ENCODE results near the gene SAMD4B.

GRCh38 chr19:39306075-39306474 is 36.1 kb upstream of the SAMD4B start:
- TF ChIP-seq, protein P1, sequence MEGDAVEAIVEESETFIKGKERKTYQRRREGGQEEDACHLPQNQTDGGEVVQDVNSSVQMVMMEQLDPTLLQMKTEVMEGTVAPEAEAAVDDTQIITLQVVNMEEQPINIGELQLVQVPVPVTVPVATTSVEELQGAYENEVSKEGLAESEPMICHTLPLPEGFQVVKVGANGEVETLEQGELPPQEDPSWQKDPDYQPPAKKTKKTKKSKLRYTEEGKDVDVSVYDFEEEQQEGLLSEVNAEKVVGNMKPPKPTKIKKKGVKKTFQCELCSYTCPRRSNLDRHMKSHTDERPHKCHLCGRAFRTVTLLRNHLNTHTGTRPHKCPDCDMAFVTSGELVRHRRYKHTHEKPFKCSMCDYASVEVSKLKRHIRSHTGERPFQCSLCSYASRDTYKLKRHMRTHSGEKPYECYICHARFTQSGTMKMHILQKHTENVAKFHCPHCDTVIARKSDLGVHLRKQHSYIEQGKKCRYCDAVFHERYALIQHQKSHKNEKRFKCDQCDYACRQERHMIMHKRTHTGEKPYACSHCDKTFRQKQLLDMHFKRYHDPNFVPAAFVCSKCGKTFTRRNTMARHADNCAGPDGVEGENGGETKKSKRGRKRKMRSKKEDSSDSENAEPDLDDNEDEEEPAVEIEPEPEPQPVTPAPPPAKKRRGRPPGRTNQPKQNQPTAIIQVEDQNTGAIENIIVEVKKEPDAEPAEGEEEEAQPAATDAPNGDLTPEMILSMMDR (IDR thresholded peaks at IDR 0.05; ENCODE audit: poor library complexity) = no peak
- TF ChIP-seq EZH2 (IDR thresholded peaks at IDR 0.05; ENCODE audit: borderline replicate concordance) (no peak), EZH2phosphoT487 (IDR thresholded peaks at IDR 0.05; ENCODE audit: low read depth, severe bottlenecking, unreplicated experiment) (no peak)

Measured in hepatocyte (in vitro differentiated cells).